Erythroblast (primary cell): ENCODE data around the gene KIF9.

ENCODE experiments used
- GATA1 ChIP-seq: IDR thresholded peaks from 2 replicates; pipeline ENCODE4 v1.6.1; 2011; ENCODE audit warnings: low read depth, mild to moderate bottlenecking, control low read depth, low read length, moderate library complexity
- POLR2A ChIP-seq: IDR thresholded peaks from 2 replicates; pipeline ENCODE4 v1.6.1; 2011; ENCODE audit warnings: mild to moderate bottlenecking, low read length

- no peak for TF ChIP-seq POLR2A
- TF ChIP-seq GATA1, result no peak
These were observed 31.6 kb upstream of the KIF9 start for GRCh38 chr3:47314056-47314764.
